CD1c-positive myeloid dendritic cell (primary cell): ENCODE measurements around the gene NFATC1.
"Not testable (repeated sequence)": the region's sequence is repeated elsewhere in the genome, so short reads cannot be mapped to it uniquely, and the experiment has no call there.

Source experiments
- DNase-seq: peaks from one replicate; pipeline ENCODE4 v3.0.0-alpha.2; 2016; ENCODE audit errors: extremely low spot score

Gene NFATC1

DNA sequence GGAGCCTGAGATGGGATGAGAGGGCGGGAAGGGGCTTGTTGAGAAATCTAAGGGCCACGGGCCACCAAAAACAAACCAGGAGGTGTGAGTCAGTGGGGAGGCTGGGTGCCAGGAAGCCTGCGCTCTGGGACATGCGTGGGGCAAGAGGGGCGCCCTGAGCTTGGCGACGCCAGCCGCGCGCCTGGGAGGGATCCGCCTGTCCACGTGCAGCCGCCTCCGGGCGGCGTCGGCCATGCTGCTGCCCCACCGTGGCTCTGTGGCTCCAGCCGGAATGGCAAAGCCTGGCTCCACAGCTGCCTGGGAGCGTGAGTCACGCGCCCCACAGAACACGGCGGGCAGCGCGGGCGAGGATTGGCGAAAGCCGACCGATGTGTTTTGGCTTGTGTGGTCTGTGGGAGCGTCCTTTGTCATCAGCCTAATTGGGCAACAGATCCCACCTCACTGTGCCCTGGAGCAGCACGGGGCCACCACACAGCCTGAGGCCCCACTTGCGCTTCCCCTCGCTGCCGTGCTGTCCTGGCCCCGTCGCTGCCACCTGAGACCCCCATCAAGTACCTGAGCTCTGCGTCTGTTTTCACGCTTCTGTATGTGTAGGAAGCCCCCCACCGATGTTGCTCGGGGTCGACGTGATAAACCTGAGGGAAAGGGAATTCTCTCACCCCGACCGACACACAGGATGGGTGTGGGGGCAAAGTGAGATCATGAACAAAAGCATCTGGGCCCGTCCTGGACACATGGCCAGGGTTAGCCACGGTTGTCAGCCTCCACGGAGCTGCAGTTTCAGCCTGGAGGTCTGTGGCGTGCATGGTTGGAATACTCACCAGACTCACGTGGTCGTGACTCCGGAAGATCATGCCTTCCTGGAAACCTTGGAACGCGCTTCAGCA, 80.5 kb downstream of the NFATC1 start:
- DNase-seq, result no peak

DNA sequence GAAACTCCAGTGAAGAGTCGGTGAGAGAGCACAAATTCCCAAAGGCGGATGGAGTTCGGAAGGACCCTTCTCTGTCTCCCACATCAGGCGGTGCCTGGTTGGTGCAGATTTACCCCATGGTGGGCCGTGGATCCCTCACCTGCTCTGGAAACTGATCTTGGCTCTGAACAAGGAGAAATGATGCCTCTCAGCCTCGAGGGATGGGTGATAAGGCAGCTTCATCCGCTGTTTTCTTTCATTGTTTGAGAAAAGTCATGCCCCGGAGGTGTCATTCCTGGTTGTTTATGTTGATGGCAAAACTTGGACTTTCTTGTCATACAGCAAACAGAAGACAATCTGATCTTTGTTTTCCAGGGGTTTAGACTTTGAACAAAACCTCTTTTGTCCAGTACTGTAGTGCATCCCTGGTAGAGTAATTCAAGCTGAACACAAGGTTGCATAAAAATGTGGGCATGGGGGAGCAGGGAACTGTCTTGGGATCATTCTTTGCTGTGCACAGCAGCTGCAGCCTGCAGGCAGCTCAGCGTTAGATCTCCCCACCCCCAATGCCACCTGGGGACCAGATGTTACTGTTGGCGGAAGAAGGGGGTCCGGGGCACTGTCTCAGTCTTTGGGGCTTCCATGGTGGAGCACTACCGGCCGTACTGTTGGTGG, 81.3 kb downstream of the NFATC1 start:
- no peak for DNase-seq

DNA sequence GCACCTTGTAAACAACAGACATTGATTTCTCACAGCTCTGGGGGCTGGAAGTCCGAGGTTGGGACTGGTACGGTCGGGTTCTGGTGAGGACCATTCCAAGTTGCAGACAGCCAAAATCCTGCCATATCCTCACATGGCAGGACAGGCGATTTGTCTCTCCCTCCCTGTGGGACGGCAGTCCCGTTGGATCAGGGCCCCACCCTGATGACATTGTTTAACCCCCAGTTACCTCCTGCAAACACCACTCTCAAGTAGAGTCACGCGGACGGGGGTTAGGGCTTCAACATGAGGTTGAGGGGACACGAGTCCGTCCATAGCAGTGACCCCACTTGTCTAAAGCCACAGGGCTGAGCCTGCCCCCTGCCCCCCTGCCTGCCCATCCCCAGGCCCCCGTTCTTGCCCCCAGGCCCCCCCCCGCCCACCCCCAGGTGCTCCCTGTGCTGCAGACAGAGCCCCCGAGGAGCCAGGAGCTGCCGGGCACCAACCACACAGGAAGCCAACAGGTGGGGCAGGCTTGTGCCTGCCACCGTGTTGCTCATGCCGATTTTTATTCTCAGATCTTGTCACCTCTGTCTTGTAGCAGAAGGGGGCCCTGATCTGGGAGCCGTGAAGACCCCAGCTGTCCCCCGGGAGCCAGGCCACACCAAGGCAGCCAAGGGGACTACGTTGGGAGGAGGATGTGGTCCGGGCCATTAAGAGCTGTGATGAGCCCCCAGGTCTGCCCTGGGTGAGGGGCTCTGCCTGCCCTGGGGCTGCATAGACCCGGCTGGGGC, 82.2 kb downstream of the NFATC1 start:
- DNase-seq, result no peak

DNA sequence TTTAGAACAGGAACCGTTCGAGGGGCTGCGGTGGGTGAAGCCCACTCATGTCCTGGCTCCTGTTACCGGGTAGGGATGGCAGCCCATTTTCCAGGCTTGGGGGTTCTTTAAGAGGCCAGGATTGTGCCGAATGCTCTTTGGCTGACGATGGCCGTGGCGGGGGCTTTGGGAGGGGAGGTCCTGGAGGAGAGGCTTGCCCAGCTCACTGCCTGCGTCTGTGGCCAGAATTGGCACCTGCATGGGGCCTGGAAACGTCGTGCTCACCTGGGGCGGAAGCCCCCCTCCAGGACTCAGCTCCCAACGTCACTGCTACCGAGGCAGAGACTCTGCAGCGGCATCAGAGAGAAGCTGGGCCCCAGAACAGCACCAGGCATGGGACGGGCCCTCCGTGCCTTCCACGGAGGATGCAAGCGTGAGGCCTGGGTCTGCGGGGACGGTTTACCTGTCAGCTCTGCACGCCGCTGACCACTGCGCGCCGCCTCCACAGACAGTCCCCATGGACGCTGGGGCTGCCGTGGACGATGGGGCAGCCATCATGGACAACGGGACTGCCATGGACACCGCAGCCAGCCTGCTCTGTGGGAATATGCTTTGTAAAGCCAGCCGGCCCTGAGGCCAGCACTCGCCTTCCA, 82.9 kb downstream of the NFATC1 start:
- no peak for DNase-seq

DNA sequence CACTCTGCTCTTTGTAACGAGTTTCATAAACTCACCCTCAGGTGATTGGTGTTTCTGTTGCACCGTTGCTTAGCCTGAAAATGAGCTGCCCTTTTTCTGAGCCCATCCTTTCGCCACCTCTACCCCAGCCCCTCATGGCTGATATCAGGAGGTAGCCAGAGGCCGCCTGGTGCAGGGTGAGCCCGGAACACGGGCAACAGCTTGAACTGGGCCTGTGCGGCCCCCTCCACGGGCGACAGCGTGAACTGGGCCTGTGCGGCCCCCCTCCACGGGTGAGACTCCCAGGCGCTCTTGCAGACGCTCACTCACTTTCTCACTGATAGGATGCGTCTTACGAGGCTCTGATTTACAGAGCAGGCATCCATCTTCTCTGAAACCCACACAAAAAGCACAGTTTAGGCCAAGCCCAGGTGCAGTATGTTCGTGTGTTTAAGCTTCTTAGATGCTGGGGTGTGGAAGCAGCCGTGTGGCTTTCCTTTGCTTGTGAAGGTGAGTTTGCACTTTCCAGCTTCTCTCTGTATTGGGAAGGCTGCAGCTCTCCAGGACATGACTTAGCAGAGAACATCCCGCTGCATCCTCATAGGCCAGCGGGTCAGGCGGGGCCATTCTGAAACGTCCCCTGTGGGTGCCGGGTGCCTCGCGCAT, 83.5 kb downstream of the NFATC1 start:
- DNase-seq, result no peak

DNA sequence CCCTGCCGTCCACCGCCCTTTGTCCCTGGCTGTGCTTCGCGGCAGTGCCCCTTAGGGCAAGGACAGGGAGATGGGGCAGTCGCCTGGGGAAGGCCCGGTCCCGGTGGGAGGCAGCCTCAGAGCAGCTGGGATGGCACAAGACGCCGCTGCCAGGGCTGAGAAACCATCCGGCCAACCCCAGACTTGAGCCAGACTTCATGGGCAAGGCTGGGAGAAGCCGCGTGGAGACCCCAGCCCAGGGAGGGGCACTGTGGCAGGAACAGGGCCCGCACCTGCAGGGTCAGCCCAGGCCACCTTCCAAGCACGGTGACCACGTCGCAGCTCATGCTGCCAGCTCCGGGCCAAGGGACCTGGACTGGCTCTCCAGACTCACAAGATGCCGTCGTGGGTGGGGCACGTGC, 84.0 kb downstream of the NFATC1 start:
- DNase-seq, result no peak

DNA sequence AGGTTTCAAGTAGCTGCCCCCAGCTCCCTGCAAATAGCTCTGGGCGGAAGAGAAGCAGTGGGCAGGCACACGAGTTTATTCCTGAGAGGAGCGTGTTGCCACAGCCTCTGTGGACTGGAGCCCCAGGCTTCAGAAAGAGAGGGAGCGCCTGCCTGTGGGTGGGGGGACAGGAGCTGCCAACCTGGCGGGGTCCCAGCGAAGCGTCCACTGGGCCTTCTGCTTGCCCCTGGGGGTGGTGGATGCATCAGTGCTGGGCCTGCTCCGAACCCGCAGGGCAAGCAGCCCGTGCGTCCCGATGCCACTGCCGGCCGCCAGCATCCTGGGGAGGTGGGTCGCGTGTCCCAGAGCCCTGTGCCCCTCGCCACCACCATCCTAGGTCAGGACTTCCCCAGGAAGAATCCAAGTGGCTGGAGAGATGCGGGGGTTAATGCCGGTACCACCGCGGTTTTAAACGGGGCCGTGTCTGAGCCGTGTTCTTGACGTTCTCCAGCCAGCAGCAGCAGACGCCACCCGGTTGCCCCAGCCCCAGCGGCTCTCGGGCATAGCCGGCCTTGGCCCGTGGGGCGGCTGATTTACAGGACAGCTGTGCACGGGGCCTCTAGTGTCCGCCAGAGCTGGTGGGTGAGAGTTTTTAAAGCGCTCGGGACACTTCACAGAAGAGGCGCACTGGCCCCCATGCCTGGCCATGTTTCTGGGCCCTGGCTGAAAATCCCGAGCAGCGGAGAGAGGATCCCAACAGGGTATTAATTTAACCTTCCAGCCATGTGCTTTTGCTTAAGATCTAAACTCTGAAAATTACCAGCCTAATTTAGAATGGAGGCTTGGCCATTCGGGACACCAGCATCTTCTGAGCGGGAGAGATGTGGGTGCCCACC, 84.7 kb downstream of the NFATC1 start:
- no peak for DNase-seq

DNA sequence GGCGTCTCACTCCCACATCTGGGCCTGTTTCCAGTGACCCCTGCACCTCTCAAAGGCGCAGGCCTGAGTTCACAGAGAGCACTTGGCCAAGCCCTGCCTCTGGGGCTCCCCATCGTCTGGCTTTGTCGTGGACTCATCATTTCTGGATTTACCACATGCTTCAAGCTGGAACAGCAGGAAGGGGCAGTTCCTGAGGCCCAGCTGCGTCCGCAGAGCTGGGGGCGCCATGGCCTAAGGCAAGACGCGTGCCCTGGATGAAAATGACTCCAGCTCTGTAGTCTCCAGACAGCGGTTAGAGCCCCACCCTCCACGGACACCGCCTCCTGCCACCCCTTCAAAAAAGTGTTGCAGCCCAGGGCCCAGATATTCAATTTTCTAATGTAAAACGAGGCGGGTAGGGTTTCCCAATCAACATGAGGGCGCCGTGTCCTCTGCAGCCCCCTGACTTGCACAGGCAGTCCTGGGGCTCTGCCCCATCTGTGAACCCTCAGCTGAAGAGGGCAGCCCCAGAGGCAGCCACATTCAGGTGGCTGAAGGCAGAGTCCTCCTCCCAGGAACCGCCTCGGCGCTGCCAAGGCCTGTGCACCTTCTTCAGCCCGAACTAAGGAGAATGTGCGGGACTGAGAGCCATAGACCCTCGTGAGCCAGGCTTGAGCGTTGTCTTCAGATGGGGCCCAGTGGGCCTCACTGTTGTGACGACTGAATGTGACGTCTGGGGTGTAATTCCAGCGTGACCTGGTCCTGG, 85.5 kb downstream of the NFATC1 start:
- no peak for DNase-seq

DNA sequence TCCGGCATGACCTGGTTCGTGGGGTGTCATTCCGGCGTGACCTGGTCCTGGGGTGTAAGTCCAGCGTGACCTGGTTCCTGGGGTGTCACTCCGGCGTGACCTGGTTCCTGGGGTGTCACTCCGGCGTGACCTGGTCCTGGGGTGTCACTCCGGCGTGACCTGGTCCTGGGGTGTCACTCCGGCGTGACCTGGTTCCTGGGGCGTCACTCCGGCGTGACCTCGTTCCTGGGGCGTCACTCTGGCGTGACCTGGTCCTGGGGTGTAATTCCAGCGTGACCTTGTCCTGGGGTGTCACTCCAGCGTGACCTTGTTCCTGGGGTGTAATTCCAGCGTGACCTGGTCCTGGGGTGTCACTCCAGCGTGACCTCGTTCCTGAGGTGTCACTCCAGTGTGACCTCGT, 87.7 kb downstream of the NFATC1 start:
- not testable (repeated sequence) for DNase-seq

DNA sequence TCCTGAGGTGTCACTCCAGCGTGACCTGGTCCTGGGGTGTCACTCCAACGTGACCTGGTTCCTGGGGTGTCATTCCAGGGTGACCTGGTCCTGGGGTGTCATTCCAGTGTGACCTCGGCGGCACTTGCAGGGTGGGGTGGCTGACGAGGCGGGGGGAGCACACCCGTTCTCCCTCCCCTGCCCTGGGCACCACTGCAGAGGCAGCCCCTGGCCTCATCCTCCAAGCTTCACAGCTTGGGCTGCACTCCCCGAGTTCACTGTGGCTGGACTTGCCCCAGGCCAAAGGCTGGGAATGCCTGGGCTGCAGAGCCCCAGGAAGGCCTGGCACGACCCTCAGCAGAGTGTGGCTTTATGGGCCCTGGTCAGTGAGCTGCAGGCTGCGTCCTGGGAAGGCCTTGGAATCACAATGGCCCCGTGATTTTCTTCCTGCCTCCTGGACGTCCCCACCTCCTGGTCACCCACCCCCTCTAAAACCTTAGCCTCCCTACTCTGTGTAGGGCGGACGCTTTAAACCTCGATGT, 88.3 kb downstream of the NFATC1 start:
- DNase-seq, result no peak

DNA sequence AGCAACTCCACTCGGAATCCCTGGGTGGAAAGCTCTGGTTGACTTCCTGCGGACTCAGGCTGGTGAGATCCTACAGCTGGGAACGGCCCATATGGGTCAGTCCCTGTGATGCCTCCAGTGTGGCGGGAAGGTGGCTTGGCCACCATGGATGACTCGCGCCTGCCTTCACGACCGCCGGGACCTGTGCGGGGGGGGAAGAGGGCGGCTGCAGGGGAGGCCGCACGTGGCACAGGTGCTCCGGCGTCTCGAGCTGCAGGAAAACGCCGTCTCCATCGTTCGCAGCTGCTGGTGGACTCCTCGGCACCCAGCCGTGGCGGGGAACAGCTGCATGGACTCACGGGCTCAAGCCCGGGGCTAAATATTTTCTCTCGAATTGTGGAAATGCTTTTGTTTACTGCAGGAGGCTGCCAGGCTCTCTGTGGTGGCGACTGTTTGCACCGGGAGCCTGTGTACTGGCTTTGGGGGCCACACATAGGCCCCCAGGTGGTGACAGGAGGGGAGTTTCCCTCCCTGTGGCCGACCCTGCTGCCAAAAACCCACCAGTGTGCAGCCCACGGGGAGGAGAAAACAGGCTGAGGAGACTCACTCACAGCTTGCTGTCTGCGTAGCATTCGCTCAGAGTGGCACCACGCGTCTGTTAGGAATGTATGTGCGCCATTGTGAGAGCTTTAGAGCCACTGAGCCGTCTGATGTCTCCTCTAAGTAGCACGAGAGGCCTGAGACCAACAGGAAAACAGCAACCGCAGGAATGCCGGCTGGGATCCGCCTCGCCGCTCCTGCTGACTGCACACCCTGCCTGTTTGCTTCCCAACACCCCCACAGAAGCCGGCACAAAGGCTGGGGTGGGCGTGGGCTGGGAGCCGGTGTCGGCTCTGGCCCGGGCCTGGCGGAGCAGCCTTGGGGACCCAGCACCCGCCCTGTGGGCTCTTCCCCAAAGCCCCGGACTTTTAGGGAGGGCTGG, 89.2 kb downstream of the NFATC1 start:
- DNase-seq, result no peak

DNA sequence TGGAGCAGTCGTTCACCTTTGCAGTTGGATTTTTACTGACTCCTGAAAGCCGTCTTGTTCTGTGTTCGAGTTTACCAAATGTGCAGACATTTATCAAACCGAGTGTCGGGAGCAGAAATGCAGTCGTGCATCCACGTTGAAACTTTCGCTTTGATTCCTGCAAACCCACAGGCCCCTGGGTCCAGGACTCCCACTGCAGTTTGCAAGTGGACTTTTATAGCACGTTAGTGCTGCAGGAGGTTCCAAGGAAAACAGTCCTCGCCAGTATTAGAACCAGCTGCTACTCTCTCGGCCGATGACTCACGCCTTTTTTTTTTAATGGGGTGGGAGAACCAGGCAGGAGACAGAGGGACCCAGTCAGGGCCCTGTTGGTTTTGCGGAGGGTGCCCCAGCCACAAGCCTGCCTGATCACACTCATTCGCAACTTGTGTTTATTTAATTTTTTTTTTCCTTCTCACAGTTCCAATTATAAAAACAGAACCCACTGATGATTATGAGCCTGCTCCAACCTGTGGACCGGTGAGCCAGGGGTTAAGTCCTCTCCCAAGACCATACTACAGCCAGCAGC, 90.1 kb downstream of the NFATC1 start:
- DNase-seq, result no peak

DNA sequence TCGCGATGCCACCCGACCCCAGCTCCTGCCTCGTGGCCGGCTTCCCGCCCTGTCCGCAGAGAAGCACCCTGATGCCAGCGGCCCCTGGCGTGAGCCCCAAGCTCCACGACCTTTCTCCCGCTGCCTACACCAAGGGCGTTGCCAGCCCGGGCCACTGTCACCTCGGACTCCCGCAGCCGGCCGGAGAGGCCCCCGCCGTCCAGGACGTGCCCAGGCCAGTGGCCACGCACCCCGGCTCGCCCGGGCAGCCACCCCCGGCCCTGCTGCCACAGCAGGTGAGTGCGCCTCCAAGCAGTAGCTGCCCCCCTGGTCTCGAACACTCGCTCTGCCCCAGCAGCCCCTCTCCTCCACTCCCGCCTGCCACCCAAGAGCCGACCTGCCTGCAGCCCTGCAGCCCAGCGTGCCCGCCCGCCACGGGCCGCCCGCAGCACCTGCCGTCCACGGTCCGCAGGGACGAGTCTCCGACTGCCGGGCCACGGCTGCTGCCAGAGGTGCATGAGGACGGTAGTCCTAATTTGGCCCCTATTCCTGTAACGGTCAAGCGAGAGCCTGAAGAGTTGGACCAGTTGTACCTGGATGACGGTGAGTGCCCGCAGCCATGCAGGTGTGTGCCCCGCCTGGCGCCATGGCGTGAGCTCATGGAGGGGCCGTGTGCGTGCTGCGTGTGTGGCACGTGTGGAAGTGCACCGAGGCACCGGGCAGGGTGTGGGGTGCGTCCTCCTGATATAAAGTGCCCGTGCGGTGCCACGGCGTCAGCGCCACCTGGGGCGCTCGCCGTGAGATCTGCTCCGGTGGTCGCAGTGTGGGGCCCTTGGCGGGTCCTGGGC, 90.8 kb downstream of the NFATC1 start:
- no peak for DNase-seq

DNA sequence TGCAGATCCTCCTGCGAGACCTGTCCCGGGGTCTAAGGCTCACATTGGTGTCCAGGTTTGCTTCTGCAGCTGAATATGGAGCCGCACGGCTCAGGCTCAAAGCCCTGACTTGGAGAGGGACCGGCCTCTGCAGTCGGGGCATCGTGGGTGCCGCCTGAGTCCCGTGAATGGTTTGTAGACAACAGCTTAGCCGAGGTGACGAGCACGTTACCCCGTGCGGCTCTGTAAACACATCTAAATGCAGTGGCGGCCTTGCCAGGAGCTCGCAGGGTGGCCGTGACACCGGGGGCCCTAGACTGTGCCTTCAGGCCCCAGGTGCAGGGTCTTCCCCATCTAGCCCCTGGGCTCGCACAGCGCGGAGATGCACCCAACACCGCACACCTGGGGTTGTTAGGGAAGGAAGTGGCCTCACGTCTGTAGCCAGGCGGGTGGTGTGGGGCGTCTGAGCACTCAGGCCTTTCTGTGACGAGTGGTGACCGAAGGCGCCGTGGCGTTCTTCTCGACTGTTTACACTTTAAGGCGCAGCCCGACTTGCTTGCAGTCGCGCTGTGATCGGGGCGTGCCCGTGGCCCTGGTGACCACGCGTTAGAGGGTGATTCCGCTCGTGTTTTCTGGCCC, 91.6 kb downstream of the NFATC1 start:
- DNase-seq, result no peak

DNA sequence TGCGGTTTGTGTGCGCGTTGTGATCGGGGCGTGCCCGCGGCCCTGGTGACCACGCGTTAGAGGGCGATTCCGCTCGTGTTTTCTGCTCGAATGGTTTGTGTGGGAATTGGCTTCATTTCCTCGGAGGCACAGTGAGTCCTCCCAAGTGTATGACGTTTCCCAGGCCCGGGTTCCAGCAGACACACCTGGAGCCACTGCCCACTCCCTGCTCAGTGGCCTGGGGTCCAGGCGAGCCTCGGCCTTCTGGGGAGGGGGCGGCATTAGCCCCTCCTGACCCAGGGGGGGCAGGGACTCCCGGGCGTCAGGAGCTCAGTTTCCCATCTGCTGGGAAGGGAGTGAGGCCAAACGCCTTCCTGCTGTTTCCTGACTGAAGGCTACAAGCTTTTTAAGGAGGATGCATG, 92.1 kb downstream of the NFATC1 start:
- DNase-seq, result no peak

DNA sequence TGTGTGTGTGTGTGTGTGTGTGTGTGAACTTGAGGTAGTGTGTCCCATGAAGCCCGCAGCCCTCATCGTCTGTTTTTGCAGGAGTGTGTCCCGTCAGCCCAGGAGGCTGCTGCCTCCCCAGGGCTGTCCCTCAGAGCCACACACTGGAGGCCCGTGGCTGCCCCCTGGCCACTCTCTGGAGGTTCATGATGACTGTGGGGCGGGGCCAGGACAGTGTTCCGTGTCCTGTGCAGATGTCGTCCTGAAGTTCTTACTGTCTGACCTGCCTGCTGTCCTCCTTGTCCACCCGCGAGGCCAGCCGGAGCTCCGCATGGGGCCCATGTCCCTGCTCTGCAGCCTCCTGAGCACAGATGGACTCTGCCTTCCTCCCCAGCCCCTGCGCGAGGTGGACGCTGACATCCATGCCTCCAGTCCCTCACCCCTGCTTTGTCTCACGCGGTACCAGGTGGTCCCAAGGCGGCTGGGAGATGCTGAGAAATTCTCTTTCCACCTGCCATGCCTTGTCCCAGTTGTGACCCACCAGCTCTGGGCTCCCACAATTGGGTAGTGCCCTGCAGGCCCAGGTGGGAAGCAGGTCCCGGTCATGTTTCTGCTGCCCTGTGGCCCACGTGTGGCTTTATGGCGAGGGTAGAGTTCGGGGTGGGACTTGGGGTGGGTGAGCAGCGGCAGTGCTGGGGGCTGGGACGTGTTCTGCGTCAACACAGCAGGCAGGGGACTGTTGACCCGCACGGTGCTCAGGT, 92.8 kb downstream of the NFATC1 start:
- DNase-seq, result no peak
